GM21423 (cell line): ENCODE measurements around the gene BDKRB1.

Experiments used
- ATAC-seq: cut with Tn5 transposase; IDR thresholded peaks from one replicate; pipeline ENCODE4 v1.9.1; 2021; ENCODE audit warnings: mild to moderate bottlenecking, moderate library complexity; ENCODE audit not compliant: unreplicated experiment

The BDKRB1 gene

GRCh38 chr14:96255501-96256366 lies at the start of gene BDKRB1:
TSS of gene BDKRB1 (plus strand) at chr14:96256210. CDS start at chr14:96263683, 7,473 bp downstream.
- no peak for ATAC-seq

GRCh38 chr14:96206461-96206860 lies 49.5 kb upstream of the BDKRB1 start:
- no peak for ATAC-seq

- no peak for ATAC-seq
Measured at GRCh38 chr14:96207686-96208085, 48.3 kb upstream of the BDKRB1 start.

DNA sequence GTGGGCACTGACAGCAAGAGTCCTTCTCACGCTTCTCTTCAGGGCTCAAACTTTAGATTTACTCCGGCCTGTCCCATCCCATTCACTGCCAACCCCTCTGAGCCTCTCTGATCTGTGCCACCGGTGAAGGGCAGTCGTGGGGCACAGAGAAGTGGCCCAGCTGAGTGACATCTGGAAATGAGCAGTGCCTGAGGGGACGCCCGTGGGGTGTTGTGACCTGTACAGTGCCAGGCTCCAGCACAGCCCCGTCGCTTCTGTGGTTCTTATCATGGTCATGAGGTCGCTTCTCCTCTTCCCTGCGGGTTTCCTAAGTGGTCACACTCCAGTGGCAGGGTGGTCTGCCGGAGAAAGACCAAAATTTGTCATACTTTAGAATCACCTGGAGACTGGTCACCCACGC lies 47.3 kb upstream of the BDKRB1 start:
- no peak for ATAC-seq

DNA sequence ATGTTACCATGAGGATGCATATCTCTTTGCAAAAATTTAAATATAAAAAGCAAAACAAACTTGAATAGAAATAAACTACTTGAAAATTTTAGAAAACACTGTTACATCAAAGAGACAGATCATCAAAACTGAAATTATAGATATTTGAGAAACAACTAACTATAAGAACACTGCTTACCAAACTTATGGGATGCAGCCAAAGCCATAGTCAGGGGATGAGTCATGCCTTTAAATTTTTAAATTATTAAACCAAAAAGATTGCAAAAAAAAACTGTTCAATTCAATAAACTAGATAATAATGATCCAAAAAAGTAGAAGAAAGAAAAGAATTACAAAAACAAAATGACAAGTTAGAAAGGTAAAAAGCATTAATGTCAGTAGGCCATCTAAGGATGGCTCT lies 43.9 kb upstream of the BDKRB1 start:
- no peak for ATAC-seq

GRCh38 chr14:96212896-96213295 lies 43.1 kb upstream of the BDKRB1 start:
- no peak for ATAC-seq

DNA sequence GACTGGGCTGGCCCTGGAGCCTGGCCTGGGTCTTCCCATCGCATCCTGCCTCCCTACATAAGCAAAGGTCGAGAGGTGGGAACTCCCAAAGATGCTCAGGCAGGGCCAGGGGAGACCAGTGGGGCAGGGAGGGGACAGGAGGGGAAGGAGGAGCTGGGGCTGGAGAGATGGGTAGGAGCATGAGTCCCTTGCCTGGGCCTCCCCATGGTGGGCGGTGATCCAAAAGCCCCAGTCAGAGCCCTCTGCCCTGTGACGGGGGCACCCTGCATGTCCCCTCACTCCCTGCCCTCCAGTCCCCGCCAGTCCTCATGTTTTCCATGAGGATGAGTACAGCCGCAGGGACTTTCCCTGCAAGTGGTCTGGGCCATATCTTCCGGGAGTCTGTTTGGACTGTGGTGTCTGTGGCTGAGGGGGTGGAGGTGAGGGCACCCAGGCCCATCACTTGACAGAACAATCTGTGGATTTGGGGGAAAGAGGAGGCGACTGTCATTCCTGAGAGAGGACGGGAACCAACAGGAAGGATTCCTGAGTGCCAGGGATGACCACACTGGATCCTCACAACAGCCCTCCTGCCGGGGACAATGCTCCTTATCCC lies 42.0 kb upstream of the BDKRB1 start:
- no peak for ATAC-seq

DNA sequence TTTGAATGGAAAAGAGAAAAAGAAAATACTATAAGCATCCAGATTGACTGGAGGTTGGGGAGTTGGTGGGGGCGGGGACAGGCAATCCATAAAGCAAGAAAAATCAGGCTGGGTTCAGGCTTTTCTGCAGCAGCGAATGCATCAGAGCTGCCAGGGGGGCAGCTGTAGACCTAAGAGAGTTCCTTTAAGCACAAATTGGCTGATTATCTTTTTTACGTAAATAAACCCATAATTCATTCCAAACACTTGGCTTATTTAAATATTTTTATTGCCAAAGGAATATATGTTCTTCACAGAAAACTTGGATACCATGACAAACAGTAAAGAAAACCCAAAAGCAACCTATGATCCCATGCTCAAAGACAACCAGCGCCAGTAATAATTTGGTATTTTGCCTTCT lies 41.2 kb upstream of the BDKRB1 start:
- ATAC-seq = no peak

GRCh38 chr14:96215452-96216244 lies 40.4 kb upstream of the BDKRB1 start:
- ATAC-seq = no peak

GRCh38 chr14:96216627-96217026 lies 39.4 kb upstream of the BDKRB1 start:
- ATAC-seq = no peak

DNA sequence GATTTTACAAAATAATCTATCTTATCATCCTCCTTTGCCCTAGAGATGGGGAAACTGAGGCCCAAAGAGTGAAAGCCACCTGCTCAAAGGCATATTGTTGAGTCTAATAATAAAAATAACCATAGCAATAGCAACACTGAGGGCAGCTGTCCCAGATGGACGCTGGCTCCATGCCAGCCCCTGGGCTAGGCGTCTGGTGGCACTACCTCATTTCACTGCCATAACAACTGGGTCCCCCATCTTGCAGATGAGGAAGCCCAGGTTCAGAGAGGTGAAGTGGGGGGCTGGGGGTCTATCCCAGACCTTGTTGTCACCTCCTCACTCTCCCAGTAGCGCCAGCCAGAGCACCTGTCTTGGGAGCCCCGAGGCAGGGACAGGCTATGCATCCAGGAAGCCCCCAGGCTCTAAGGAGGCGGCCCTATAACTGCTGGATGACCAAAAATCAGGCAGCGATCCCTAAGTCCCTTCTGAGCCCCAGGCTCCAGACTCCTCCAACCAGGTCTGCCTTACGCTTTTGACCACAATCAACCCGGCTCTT lies 38.6 kb upstream of the BDKRB1 start:
- no peak for ATAC-seq

GRCh38 chr14:96221109-96221650 lies 34.8 kb upstream of the BDKRB1 start:
- no peak for ATAC-seq

- ATAC-seq = no peak
Measured at GRCh38 chr14:96221841-96222240, 34.2 kb upstream of the BDKRB1 start.

- no peak for ATAC-seq
Measured at GRCh38 chr14:96224480-96225096, 31.4 kb upstream of the BDKRB1 start.

GRCh38 chr14:96225213-96225612 lies 30.8 kb upstream of the BDKRB1 start:
- ATAC-seq = no peak

DNA sequence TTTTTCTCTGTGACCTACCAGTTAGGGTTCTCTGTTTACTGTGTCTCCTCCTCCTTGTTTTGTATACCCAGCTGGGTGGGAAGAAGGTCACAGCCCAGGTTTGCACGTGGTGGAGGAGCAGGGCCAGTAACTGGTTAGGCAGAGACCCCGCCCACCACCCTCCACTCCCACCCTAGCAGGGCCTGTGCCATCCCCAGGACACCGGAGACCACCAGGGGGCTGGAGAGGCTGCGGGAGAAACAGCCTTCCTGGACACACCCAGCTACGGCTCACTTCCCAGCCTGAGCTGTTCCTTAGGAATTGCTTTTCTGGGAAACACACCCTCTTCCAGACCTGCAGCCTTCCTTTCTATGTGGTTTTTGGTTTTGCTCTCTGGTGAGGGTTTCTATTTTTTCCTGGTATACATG lies 30.3 kb upstream of the BDKRB1 start:
- ATAC-seq = no peak

- no peak for ATAC-seq
Measured at GRCh38 chr14:96227428-96227827, 28.6 kb upstream of the BDKRB1 start.

GRCh38 chr14:96229315-96229714 lies 26.7 kb upstream of the BDKRB1 start:
- ATAC-seq = no peak

DNA sequence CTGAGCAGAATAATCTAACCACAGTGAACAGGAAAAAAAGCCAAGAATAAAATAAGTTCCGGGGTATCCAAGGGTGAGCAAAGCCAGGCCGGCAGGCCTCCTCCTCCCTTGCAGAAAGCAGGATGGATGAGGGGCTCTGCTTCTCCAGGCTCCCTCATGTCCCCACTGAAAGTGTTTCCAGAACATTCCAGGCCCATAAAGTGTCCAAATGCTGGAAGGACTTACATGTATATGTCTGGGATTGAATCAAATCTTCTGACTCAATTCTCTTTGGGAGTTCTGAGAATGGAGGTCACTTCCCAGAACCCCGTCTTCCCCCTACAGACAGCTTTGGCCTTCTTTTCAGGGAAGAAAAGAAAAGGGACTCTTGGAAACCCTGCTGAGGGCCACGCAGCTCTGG lies 25.0 kb upstream of the BDKRB1 start:
- no peak for ATAC-seq

DNA sequence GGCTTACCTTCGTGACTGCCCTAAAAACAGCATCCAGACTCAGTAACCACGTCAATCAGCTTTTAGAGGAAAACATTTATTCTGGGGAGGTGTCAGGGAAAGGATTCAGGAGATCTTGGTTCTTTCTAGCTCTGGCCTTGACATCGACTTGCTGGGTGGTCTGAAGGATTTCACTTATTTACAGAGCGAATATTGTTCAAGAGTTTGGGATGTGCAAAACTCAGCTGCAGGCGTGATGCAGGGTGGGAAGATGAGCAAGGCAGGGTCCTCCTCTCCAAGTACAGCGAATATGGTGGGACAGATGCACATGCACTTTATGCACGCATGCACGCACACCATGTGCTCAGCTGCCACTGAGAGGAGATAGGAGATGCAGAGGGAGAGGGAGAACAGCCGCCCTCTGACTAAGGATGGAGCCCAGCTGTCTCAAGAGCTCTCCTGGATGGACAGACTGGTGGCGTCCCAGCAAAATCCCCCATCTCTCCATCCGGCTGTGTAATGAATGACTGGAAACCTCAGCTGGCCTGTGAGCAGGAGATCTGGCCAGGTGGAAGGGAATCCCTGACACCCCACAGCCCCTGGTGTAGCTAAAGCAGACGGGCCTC lies 24.4 kb upstream of the BDKRB1 start:
- no peak for ATAC-seq
